Measurements from ENCODE around the gene SPAG8. TPM values are rescaled to one million over a fixed set of nuclear protein-coding genes. Genes with fewer than 3 reads are reported as not detected.
A peak's percentile ranks its signal among the peaks of the same experiment; 100 is the strongest.

Gene SPAG8
- total RNA-seq, 3 donors from 2014 or later = 1.1 to 2.2 (median 1.3) TPM

DNA sequence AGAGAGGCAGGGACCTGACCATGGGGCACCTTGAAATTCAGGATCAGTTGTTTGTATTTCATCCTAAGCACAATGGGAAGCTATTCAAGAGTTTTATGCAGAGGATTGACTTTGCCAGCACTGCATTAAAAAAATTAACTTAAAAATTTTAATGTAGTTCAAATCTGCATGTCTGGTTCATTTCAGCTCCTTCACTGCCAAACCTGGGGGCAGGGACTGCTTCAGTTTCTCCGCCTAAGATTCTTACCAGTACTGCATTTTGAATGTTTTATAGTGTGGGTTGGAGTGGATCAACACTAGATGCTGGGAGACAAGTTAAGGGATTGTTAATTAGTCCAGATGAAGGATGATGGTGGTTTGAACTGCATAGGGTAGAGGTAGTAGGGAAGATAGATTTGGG, 42.3 kb downstream of the SPAG8 start:
- Histone ChIP-seq H3K4me3 (no peak overlapping the region), H3K36me3 (no peaks in the 10 kb centered on the region), H3K9me3 (no peaks in the 10 kb centered on the region), H3K27me3 (no peaks in the 10 kb centered on the region), H3K4me1 (peaks cover 0 to 15% of the 10 kb centered on the region in 2 donors), H3K27ac (no peak overlapping the region)
- TF ChIP-seq POLR2AphosphoS5 (IDR thresholded peaks at IDR 0.05) = no peak
- TF ChIP-seq POLR2A (IDR thresholded peaks at IDR 0.05) = no peak
- DNase-seq (ENCODE audit: low spot score in 2 of 2) = no peak
- intact Hi-C loops (cut with DNase I; ENCODE audit: low total_unique reads) = no loop called here

DNA sequence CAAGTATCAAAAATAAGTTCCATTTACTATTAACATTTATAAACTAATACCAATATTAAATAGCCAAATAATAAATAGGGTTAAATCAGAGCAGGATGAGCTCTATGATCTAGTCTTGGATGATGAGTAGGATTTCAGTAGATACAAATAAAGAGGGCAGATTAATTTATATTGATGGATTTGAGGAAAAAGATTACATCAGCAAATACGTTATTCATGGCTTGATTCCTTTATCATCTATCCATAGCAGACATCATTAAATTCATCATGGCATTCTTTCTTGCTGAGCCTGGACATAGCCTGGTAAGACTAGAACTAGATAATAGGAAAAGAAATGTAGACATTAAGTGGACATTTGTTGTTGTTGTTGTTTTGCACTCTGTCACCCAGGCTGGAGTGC, 44.6 kb downstream of the SPAG8 start:
- no peaks in the 10 kb centered on the region for H3K9me3 ChIP-seq

DNA sequence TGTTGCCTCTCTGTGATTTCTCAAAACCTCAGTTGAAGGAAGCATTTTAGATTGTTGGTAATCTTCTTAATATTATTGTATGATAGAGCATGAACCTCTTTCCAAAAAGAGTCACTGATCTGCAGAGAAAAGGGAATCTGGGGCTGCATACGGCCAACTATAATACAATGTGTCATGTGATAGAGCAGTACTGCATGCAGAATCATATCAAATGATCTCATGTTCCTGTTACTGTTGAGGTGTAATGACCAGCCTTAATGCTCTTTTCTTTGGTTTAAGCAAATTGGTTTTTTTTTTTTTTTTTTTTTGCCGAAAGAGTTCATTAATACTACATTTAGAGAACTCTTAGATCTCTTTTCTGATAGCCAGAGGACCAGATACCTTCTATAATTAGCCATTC, 45.1 kb downstream of the SPAG8 start:
- Histone ChIP-seq H3K4me1 (peaks cover 0 to 15% of the 10 kb centered on the region in 2 donors), H3K27me3 (no peaks in the 10 kb centered on the region), H3K36me3 (no peaks in the 10 kb centered on the region), H3K27ac (no peak overlapping the region), H3K4me3 (no peak overlapping the region), H3K9me3 (no peaks in the 10 kb centered on the region)
- intact Hi-C loops (cut with DNase I; ENCODE audit: low total_unique reads) = no loop called here
- TF ChIP-seq, protein P1, sequence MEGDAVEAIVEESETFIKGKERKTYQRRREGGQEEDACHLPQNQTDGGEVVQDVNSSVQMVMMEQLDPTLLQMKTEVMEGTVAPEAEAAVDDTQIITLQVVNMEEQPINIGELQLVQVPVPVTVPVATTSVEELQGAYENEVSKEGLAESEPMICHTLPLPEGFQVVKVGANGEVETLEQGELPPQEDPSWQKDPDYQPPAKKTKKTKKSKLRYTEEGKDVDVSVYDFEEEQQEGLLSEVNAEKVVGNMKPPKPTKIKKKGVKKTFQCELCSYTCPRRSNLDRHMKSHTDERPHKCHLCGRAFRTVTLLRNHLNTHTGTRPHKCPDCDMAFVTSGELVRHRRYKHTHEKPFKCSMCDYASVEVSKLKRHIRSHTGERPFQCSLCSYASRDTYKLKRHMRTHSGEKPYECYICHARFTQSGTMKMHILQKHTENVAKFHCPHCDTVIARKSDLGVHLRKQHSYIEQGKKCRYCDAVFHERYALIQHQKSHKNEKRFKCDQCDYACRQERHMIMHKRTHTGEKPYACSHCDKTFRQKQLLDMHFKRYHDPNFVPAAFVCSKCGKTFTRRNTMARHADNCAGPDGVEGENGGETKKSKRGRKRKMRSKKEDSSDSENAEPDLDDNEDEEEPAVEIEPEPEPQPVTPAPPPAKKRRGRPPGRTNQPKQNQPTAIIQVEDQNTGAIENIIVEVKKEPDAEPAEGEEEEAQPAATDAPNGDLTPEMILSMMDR (IDR thresholded peaks at IDR 0.05) = no peak
- no peak for TF ChIP-seq POLR2A (IDR thresholded peaks at IDR 0.05)
- TF ChIP-seq POLR2AphosphoS5 (IDR thresholded peaks at IDR 0.05) = no peak
- no peak for DNase-seq (ENCODE audit: low spot score in 2 of 2)

More for the DNA sequence above, 44.6 kb downstream of the SPAG8 start:
- intact Hi-C loops (cut with DNase I; ENCODE audit: low total_unique reads) = no loop called here
- DNase-seq (ENCODE audit: low spot score in 2 of 2) = no peak
- Histone ChIP-seq H3K4me3 (no peak overlapping the region), H3K27ac (no peak overlapping the region), H3K36me3 (no peaks in the 10 kb centered on the region), H3K4me1 (peaks cover 0 to 15% of the 10 kb centered on the region in 2 donors), H3K27me3 (no peaks in the 10 kb centered on the region)
- TF ChIP-seq, protein P1 (IDR thresholded peaks at IDR 0.05) = no peak
- no peak for TF ChIP-seq POLR2A (IDR thresholded peaks at IDR 0.05)
- no peak for TF ChIP-seq POLR2AphosphoS5 (IDR thresholded peaks at IDR 0.05)

DNA sequence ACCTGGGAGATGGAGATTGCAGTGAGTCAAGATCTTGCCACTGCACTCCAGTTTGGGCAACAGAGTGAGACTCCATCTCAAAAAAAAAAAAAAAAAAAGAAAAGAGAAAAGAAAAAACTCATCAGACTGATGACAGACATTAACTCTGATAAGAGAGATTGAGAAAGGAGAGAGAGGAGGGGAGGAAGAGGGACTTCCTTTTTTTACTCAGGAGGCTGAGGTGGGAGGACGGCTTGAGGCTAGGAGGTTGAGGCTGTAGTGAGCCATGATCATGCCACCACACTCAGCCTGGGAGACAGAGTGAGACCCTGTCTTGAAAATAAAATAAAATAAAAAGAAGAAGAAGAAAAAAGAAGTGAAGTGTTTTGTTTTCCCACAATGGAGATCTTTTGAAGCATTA, 48.3 kb downstream of the SPAG8 start:
- no peaks in the 10 kb centered on the region for H3K9me3 ChIP-seq
- intact Hi-C loops (cut with DNase I; ENCODE audit: low total_unique reads) = no loop called here

DNA sequence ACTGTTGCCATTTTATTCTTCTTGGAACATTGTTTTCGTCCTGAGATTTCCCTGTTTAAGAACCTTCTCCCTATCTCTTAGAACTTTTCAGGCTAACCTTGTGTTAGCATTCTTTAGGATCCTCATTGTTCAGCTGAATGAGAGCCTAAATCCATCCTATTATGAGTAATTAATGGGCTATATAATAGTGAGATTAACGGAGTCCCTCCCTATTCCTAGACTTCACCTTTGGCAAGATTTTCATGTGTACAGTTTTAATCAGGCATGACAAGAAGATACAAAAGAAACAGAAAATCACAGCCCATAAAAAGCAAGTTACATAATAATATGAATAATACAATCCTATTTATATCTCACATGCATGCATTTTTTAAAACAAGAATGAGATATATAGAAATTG, 48.9 kb downstream of the SPAG8 start:
- Histone ChIP-seq H3K4me3 (no peak overlapping the region), H3K9me3 (no peaks in the 10 kb centered on the region), H3K27ac (no peak overlapping the region), H3K36me3 (no peaks in the 10 kb centered on the region), H3K4me1 (peaks cover 3 to 5% of the 10 kb centered on the region in 2 donors), H3K27me3 (no peaks in the 10 kb centered on the region)
- TF ChIP-seq POLR2A (IDR thresholded peaks at IDR 0.05) (no peak), POLR2AphosphoS5 (IDR thresholded peaks at IDR 0.05) (no peak)
- TF ChIP-seq, protein P1 (IDR thresholded peaks at IDR 0.05) = no peak
- no peak for DNase-seq (ENCODE audit: low spot score in 2 of 2)
- intact Hi-C loops (cut with DNase I; ENCODE audit: low total_unique reads) = no loop called here

More for the DNA sequence above, 48.3 kb downstream of the SPAG8 start:
- Histone ChIP-seq H3K4me3 (no peak overlapping the region), H3K36me3 (no peaks in the 10 kb centered on the region), H3K27me3 (no peaks in the 10 kb centered on the region), H3K4me1 (peaks cover 0 to 3% of the 10 kb centered on the region in 2 donors), H3K27ac (no peak overlapping the region)
- TF ChIP-seq, protein P1 (IDR thresholded peaks at IDR 0.05) = no peak
- TF ChIP-seq POLR2AphosphoS5 (IDR thresholded peaks at IDR 0.05) = no peak
- no peak for TF ChIP-seq POLR2A (IDR thresholded peaks at IDR 0.05)
- no peak for DNase-seq (ENCODE audit: low spot score in 2 of 2)

DNA sequence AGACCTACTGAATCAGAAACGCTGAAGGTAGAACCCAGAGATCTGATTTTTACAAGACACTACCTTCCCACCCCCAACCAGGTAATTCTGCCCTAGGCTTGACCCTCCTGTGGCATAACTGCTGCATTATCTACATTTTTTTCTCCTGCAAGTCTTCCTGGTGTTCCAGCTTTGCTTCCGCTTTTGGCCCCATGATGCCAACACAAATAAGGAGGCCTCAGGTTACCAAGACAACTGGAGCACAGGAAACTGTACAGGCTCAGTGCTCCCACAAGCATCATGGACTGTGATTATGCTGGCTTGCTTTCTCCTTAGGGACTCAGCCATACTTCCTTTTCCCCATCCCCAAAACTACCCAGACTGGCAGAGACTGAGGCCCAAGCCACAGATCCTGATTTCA, 51.4 kb downstream of the SPAG8 start:
- Histone ChIP-seq H3K27me3 (no peaks in the 10 kb centered on the region), H3K36me3 (no peaks in the 10 kb centered on the region), H3K9me3 (no peaks in the 10 kb centered on the region), H3K27ac (peak overlapping the region in 1 of 2 donors; percentile 22), H3K4me1 (peaks cover 3 to 11% of the 10 kb centered on the region in 2 donors), H3K4me3 (no peak overlapping the region)
- intact Hi-C loops (cut with DNase I; ENCODE audit: low total_unique reads) = no loop called here
- DNase-seq (ENCODE audit: low spot score in 2 of 2) = no peak
- TF ChIP-seq POLR2AphosphoS5 (IDR thresholded peaks at IDR 0.05) (no peak), POLR2A (IDR thresholded peaks at IDR 0.05) (no peak)
- TF ChIP-seq, protein P1 (IDR thresholded peaks at IDR 0.05) = no peak

All from breast epithelium (tissue), 4 donors.